Measurements from ENCODE around the gene ZFP42.

DNA sequence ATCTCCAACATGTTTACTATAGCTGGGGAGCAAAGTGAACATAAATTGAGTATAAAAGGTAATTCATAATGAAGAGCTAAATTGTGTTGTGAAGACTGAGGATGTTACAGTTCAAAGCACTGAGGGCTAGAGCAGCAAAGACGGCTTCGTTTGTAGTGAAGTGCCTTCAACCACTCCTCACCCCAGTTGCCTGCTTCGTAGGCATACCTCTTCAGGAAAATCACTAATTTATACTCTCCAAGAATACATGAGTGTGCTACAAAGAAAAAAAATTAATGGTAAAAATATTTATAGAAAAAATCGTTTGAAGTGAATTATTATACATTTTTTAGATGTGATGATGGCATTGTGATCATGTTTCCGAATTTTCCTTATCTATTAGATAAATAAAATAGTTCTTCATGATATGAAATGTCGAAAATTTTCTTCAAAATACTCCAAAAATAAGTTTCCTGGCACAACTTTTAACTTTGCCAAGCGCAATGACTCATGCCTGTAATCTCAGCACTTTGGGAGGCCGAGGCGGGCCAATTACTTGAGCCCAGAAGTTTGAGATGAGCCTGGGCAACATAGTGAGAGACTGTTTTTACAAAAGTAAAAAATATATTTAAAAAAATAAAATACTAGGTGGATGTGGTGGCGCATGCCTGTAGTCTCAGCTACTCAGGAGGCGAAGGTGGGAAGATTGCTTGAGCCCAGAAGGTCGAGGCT, 41.6 kb downstream of the ZFP42 start:
- TF ChIP-seq, protein P1, sequence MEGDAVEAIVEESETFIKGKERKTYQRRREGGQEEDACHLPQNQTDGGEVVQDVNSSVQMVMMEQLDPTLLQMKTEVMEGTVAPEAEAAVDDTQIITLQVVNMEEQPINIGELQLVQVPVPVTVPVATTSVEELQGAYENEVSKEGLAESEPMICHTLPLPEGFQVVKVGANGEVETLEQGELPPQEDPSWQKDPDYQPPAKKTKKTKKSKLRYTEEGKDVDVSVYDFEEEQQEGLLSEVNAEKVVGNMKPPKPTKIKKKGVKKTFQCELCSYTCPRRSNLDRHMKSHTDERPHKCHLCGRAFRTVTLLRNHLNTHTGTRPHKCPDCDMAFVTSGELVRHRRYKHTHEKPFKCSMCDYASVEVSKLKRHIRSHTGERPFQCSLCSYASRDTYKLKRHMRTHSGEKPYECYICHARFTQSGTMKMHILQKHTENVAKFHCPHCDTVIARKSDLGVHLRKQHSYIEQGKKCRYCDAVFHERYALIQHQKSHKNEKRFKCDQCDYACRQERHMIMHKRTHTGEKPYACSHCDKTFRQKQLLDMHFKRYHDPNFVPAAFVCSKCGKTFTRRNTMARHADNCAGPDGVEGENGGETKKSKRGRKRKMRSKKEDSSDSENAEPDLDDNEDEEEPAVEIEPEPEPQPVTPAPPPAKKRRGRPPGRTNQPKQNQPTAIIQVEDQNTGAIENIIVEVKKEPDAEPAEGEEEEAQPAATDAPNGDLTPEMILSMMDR (IDR thresholded peaks at IDR 0.05; ENCODE audit: control extremely low read depth in 1 of 3, insufficient read depth in 1 of 3, low read depth in 1 of 3, low read length in 3 of 3): no peak
- TF ChIP-seq EGR1 (IDR thresholded peaks at IDR 0.05; ENCODE audit: borderline replicate concordance, low read depth, low read length): no peak
